ENCODE data around the gene SNX14.

- TF ChIP-seq CTCF (conservative IDR thresholded peaks at IDR 0.05; ENCODE audit: low read depth, low read length) (peak; percentile 30; the same call in 1 of the 2 replicates), EZH2 (IDR thresholded peaks at IDR 0.05; ENCODE audit: borderline replicate concordance, low read depth, low read length, poor library complexity, severe bottlenecking) (no peak)
Observed at GRCh38 chr6:85460154-85460920, 133.3 kb downstream of the SNX14 start.
